Fibroblast of lung (primary cell): Measurements from ENCODE around the gene KRT38. TPM values are rescaled to one million over a fixed set of nuclear protein-coding genes. Genes with fewer than 3 reads are reported as not detected.

Experiments
- DNase-seq, 2 donors: peaks; one replicate each; pipeline versions ENCODE4 v3.0.0 to v3.0.0-alpha.2; 2010; ENCODE audit warnings: low read depth in 2 of 2
- H2AFZ ChIP-seq: 2 replicates; pipeline ENCODE4 v1.5.1; 2012; ENCODE audit warnings: low read length, control low read depth, inconsistent platforms
- H3K27ac ChIP-seq: 2 replicates; pipeline ENCODE4 v1.5.1; 2011; ENCODE audit warnings: low read length, control low read depth; ENCODE audit not compliant: insufficient read depth
- H3K27me3 ChIP-seq: 2 replicates; pipeline ENCODE4 v1.5.1; 2011; ENCODE audit warnings: mild to moderate bottlenecking, low read length; ENCODE audit not compliant: control insufficient read depth, insufficient read depth
- H3K36me3 ChIP-seq: 2 replicates; pipeline ENCODE4 v1.5.1; 2011; ENCODE audit warnings: low read length; ENCODE audit not compliant: control insufficient read depth, insufficient read depth
- H3K4me1 ChIP-seq: 2 replicates; pipeline ENCODE4 v1.5.1; 2011; ENCODE audit warnings: low read length; ENCODE audit not compliant: control insufficient read depth, insufficient read depth; ENCODE audit errors: extremely low read depth
- H3K4me2 ChIP-seq: 2 replicates; pipeline ENCODE4 v1.5.1; 2011; ENCODE audit warnings: low read length, control low read depth; ENCODE audit not compliant: insufficient read depth; ENCODE audit errors: extremely low read depth
- H3K4me3 ChIP-seq, 4 experiments: fragments of 200-600 bp in 1 of 4; sonication (generic) in 1 of 4; replicated peaks in 1 of 4; 2 replicates each; pipeline ENCODE4 v1.5.1; 2011 to 2016; ENCODE audit warnings: low read length in 4 of 4, low read depth in 3 of 4, mild to moderate bottlenecking in 3 of 4, control low read depth in 2 of 4, inconsistent platforms in 1 of 4, mixed read lengths in 1 of 4; ENCODE audit not compliant: insufficient read depth in 1 of 4; ENCODE audit errors: control extremely low read depth in 1 of 4
- H3K79me2 ChIP-seq: 2 replicates; pipeline ENCODE4 v1.5.1; 2012; ENCODE audit warnings: mild to moderate bottlenecking, low read length, inconsistent platforms; ENCODE audit not compliant: control insufficient read depth, insufficient read depth
- H3K9ac ChIP-seq: 2 replicates; pipeline ENCODE4 v1.5.1; 2011; ENCODE audit warnings: mild to moderate bottlenecking, low read length, control low read depth; ENCODE audit not compliant: insufficient read depth
- H3K9me3 ChIP-seq: 2 replicates; pipeline ENCODE4 v1.5.1; 2012; ENCODE audit warnings: low read depth, low read length; ENCODE audit not compliant: control insufficient read depth, insufficient read depth
- H4K20me1 ChIP-seq: 2 replicates; pipeline ENCODE4 v1.5.1; 2011; ENCODE audit warnings: low read length; ENCODE audit not compliant: control insufficient read depth, insufficient read depth; ENCODE audit errors: extremely low read depth
- CTCF ChIP-seq, 2 donors: IDR thresholded peaks in 1 of 2; conservative IDR thresholded peaks in 1 of 2; 1 replicate in 1 of 2; 2 replicates in 1 of 2; pipeline ENCODE4 v1.5.1; 2011 to 2012; ENCODE audit warnings: low read length in 2 of 2, control low read depth in 1 of 2, inconsistent platforms in 1 of 2, low read depth in 1 of 2, mild to moderate bottlenecking in 1 of 2
- EZH2 ChIP-seq: IDR thresholded peaks from 2 replicates; pipeline ENCODE4 v1.5.1; 2012; ENCODE audit warnings: low read length, control low read depth, mild to moderate bottlenecking; ENCODE audit errors: missing control alignments
- polyA plus RNA-seq, 2 donors: library from polyadenylated mRNA; depleted of rRNA in 1 of 2; stranded (reverse) in 1 of 2; unstranded in 1 of 2; fragments of >200 nt; gene quantifications; 2 replicates each; pipeline ENCODE4 v1.2.1, GENCODE V29; 2011 to 2012; ENCODE audit warnings: missing spikeins in 1 of 2
- total RNA-seq: library from RNA; depleted of rRNA; stranded (reverse); fragments of >200 nt; gene quantifications from 2 replicates; pipeline ENCODE4 v1.2.1, GENCODE V29; 2014

KRT38 gene
- total and polyA plus RNA-seq, 2 donors (not counting 1 experiment from before 2014, with no cell fraction given) = under 0.01 to 0.02 TPM

GRCh38 chr17:41437254-41437653, 3.5 kb downstream of the KRT38 start:
- H3K9ac ChIP-seq = no peak overlapping the region
- H3K36me3 ChIP-seq = no peaks in the 10 kb centered on the region
- H4K20me1 ChIP-seq = no peaks in the 10 kb centered on the region
- H3K79me2 ChIP-seq = no peaks in the 10 kb centered on the region
- no peak overlapping the region for H3K4me2 ChIP-seq
- no peak overlapping the region for H3K27ac ChIP-seq
- H3K27me3 ChIP-seq = peaks cover 7% of the 10 kb centered on the region
- H3K4me3 ChIP-seq = no peak overlapping the region
- no peak for DNase-seq
- TF ChIP-seq CTCF (conservative IDR thresholded peaks at IDR 0.05 in 1 of 2, IDR thresholded peaks at IDR 0.05 in 1 of 2; ENCODE audit: low read depth in 1 of 2, low read length in 2 of 2) (no peak), EZH2 (no peak)
- no peaks in the 10 kb centered on the region for H3K9me3 ChIP-seq
- H2AFZ ChIP-seq = no peak overlapping the region
- no peaks in the 10 kb centered on the region for H3K4me1 ChIP-seq

GRCh38 chr17:41434415-41434814, 6.4 kb downstream of the KRT38 start:
- Histone ChIP-seq H3K9ac (no peak overlapping the region), H3K4me2 (no peak overlapping the region), H3K27me3 (peaks cover 5% of the 10 kb centered on the region), H4K20me1 (no peaks in the 10 kb centered on the region), H3K36me3 (no peaks in the 10 kb centered on the region), H3K4me1 (no peaks in the 10 kb centered on the region), H3K4me3 (no peak overlapping the region), H3K9me3 (no peaks in the 10 kb centered on the region), H2AFZ (no peak overlapping the region), H3K79me2 (no peaks in the 10 kb centered on the region), H3K27ac (no peak overlapping the region)
- no peak for DNase-seq
- TF ChIP-seq CTCF (conservative IDR thresholded peaks at IDR 0.05 in 1 of 2, IDR thresholded peaks at IDR 0.05 in 1 of 2; ENCODE audit: low read depth in 1 of 2, low read length in 2 of 2) (no peak), EZH2 (no peak)

- H2AFZ ChIP-seq = no peak overlapping the region
- no peak overlapping the region for H3K4me2 ChIP-seq
- no peak overlapping the region for H3K27ac ChIP-seq
- no peaks in the 10 kb centered on the region for H3K4me1 ChIP-seq
- H3K27me3 ChIP-seq = peaks cover 5% of the 10 kb centered on the region
- no peaks in the 10 kb centered on the region for H3K9me3 ChIP-seq
- no peak overlapping the region for H3K9ac ChIP-seq
- no peak for DNase-seq
- H3K79me2 ChIP-seq = no peaks in the 10 kb centered on the region
- TF ChIP-seq EZH2 (no peak), CTCF (conservative IDR thresholded peaks at IDR 0.05 in 1 of 2, IDR thresholded peaks at IDR 0.05 in 1 of 2; ENCODE audit: low read depth in 1 of 2, low read length in 2 of 2) (no peak)
- H3K4me3 ChIP-seq = no peak overlapping the region
- H4K20me1 ChIP-seq = no peaks in the 10 kb centered on the region
- H3K36me3 ChIP-seq = no peaks in the 10 kb centered on the region
Measured at GRCh38 chr17:41434005-41434404, 6.8 kb downstream of the KRT38 start.
